Mesendoderm (in vitro differentiated cells): ENCODE data around the gene RARRES2.
"Not testable (repeated sequence)": the region's sequence is repeated elsewhere in the genome, so short reads cannot be mapped to it uniquely, and the experiment has no call there.

ENCODE experiments used
- DNase-seq: peaks from one replicate; pipeline ENCODE4 v3.0.0; 2013
- H2AK5ac ChIP-seq: 2 replicates; pipeline ENCODE4 v1.6.1; 2013; ENCODE audit warnings: low read length, inconsistent platforms
- H2BK120ac ChIP-seq: 2 replicates; pipeline ENCODE4 v1.6.1; 2013; ENCODE audit warnings: low read depth, mild to moderate bottlenecking, low read length, moderate library complexity, mixed read lengths
- H2BK15ac ChIP-seq: replicated peaks from 2 replicates; pipeline ENCODE4 v1.6.1; 2013; ENCODE audit warnings: low read depth, mild to moderate bottlenecking, moderate library complexity
- H2BK5ac ChIP-seq: 2 replicates; pipeline ENCODE4 v1.6.1; 2013; ENCODE audit warnings: low read length, inconsistent platforms
- H3K18ac ChIP-seq: 2 replicates; pipeline ENCODE4 v1.6.1; 2013; ENCODE audit warnings: mild to moderate bottlenecking, low read length, mixed read lengths
- H3K23ac ChIP-seq: one replicate; pipeline ENCODE4 v1.6.1; 2013; ENCODE audit warnings: low read length
- H3K27ac ChIP-seq: 2 replicates; pipeline ENCODE4 v1.5.1; 2013; ENCODE audit warnings: low read depth, mild to moderate bottlenecking, inconsistent platforms, low read length, moderate library complexity
- H3K27me3 ChIP-seq: 2 replicates; pipeline ENCODE4 v1.6.1; 2013; ENCODE audit warnings: low read length, control low read depth, mild to moderate bottlenecking, inconsistent platforms; ENCODE audit not compliant: insufficient read depth, poor library complexity
- H3K36me3 ChIP-seq: 2 replicates; pipeline ENCODE4 v1.6.1; 2013; ENCODE audit warnings: low read length, inconsistent platforms; ENCODE audit not compliant: control insufficient read depth, insufficient read depth
- H3K4ac ChIP-seq: one replicate; pipeline ENCODE4 v1.6.1; 2013; ENCODE audit warnings: low read depth, mild to moderate bottlenecking, low read length, moderate library complexity
- H3K4me1 ChIP-seq: 2 replicates; pipeline ENCODE4 v1.6.1; 2013; ENCODE audit warnings: low read depth, low read length, inconsistent platforms; ENCODE audit not compliant: control insufficient read depth
- H3K4me2 ChIP-seq: 2 replicates; pipeline ENCODE4 v1.6.1; 2013; ENCODE audit warnings: low read length
- H3K4me3 ChIP-seq: 2 replicates; pipeline ENCODE4 v1.5.1; 2013; ENCODE audit warnings: mild to moderate bottlenecking, low read length
- H3K56ac ChIP-seq: one replicate; pipeline ENCODE4 v1.6.1; 2013; ENCODE audit warnings: low read length
- H3K79me1 ChIP-seq: 2 replicates; pipeline ENCODE4 v1.6.1; 2013; ENCODE audit warnings: low read length, inconsistent platforms
- H3K79me2 ChIP-seq: 2 replicates; pipeline ENCODE4 v1.6.1; 2013; ENCODE audit warnings: mild to moderate bottlenecking, low read length; ENCODE audit not compliant: control insufficient read depth, insufficient read depth
- H3K9ac ChIP-seq: 2 replicates; pipeline ENCODE4 v1.6.1; 2013; ENCODE audit warnings: low read length, inconsistent platforms
- H4K5ac ChIP-seq: one replicate; pipeline ENCODE4 v1.6.1; 2013; ENCODE audit warnings: low read length
- H4K8ac ChIP-seq: one replicate; pipeline ENCODE4 v1.6.1; 2013; ENCODE audit warnings: low read depth, mild to moderate bottlenecking, control low read depth, low read length, moderate library complexity
- WGBS: extraction: QIAGEN DNeasy Blood & Tissue Kit; methylation state at CpG from one replicate; pipeline ENCODE4 v1.1.7; 2013; ENCODE audit warnings: low lambda C conversion rate, missing lambda C conversion rate; ENCODE audit not compliant: insufficient coverage; ENCODE audit errors: extremely low coverage; 5-methylcytosine and 5-hydroxymethylcytosine counted together

The RARRES2 gene

DNA sequence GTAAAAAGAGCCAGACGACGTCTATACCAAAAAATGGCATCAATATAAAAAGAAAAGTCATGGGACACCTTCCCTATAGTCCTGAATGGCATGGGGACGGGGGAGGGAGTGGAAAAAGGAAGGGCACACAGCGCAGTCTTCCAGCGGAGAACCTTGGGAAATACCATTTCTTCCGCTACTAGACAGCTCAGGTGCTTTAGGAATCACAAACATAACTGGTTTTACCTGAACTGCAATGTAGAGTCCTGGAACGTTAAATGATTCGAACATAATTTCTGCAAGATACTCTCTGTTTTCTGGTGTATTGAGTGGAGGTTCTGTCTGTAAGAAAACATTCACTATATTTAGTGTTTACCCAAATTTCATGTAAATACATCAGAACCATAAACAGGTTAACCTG lies 46.4 kb downstream of the RARRES2 start:
- not testable (repeated sequence) for H2AK5ac ChIP-seq, H3K4me2 ChIP-seq, H3K18ac ChIP-seq, H3K27ac ChIP-seq, H3K9ac ChIP-seq, H4K5ac ChIP-seq, H2BK15ac ChIP-seq, H3K4ac ChIP-seq, H3K27me3 ChIP-seq, H3K79me1 ChIP-seq, DNase-seq, H3K56ac ChIP-seq, H3K4me1 ChIP-seq, H3K23ac ChIP-seq, H3K4me3 ChIP-seq, H2BK5ac ChIP-seq, H3K79me2 ChIP-seq, H4K8ac ChIP-seq, H2BK120ac ChIP-seq, H3K36me3 ChIP-seq
- WGBS, result no CpG with 5 or more reads among the region's 8 CpGs

DNA sequence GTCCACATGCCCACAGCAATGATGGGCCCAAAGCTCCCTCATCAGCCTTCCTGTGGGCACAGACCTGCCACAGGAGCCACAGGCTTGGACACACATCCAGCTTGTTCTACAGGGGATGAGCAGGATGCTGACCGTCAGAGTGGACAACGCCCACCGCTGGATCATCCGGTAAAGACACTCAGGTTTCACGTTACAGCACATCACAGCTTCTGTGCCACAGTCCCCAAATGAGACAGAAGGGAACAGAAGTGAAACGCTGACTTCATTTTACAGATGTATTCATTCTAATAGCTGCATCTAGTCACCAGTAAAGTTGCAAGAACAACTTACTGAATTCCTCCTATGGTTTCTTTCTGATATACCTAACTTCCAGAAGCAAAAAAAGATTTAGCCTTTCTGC lies 51.1 kb downstream of the RARRES2 start:
- not testable (repeated sequence) for H3K4me2 ChIP-seq, H3K79me2 ChIP-seq, DNase-seq, H2BK5ac ChIP-seq, H3K36me3 ChIP-seq, H3K9ac ChIP-seq, H3K18ac ChIP-seq, H2BK120ac ChIP-seq, H2AK5ac ChIP-seq, H2BK15ac ChIP-seq, H4K8ac ChIP-seq, H3K56ac ChIP-seq, H3K4ac ChIP-seq, H3K23ac ChIP-seq, H4K5ac ChIP-seq, H3K4me3 ChIP-seq, H3K27me3 ChIP-seq, H3K4me1 ChIP-seq, H3K27ac ChIP-seq, H3K79me1 ChIP-seq
- no CpG with 5 or more reads among the region's 6 CpGs for WGBS

DNA sequence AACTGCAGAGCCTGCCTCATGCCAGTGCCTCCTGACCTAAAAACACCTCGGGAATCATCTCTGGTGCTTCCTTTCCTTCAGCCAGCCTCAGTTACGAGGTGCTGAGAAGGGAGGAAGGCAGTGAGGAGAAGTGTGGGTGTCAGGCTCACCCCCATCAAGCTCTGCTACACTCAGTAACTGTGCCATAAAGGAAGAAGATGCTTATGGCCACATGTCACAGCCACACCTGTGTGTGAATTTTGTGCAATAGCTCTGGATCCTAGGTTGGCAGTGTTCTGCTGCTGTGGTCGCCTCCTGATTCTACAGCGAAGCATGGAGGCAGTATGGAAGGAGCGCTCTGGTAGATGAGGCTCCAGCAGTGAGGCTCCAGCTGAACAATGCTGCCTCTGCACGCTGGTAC lies 52.6 kb downstream of the RARRES2 start:
- not testable (repeated sequence) for H3K4me1 ChIP-seq, H3K4me2 ChIP-seq, H2BK120ac ChIP-seq, H3K27me3 ChIP-seq, H3K23ac ChIP-seq, H3K79me2 ChIP-seq, H4K8ac ChIP-seq, H2AK5ac ChIP-seq, H3K27ac ChIP-seq, H3K56ac ChIP-seq, H2BK15ac ChIP-seq, H3K18ac ChIP-seq, H3K36me3 ChIP-seq, DNase-seq, H4K5ac ChIP-seq, H3K9ac ChIP-seq, H3K79me1 ChIP-seq, H2BK5ac ChIP-seq, H3K4me3 ChIP-seq, H3K4ac ChIP-seq
- WGBS, result no CpG with 5 or more reads among the region's 6 CpGs
